Nephron progenitor cell (in vitro differentiated cells): ENCODE results near the gene FUT8.

Source experiments
- DNase-seq: peaks from one replicate; pipeline ENCODE4 v3.0.0; 2021
- H3K27ac Mint-ChIP-seq: 2 replicates; pipeline ENCODE4 v1.8.0; 2021; ENCODE audit warnings: mild to moderate bottlenecking, moderate library complexity, mixed read lengths
- H3K27me3 Mint-ChIP-seq: 2 replicates; pipeline ENCODE4 v1.8.0; 2021; ENCODE audit warnings: mild to moderate bottlenecking, low read depth, mixed read lengths; ENCODE audit not compliant: poor library complexity
- H3K36me3 Mint-ChIP-seq: 2 replicates; pipeline ENCODE4 v1.8.0; 2021; ENCODE audit warnings: low read depth, mixed read lengths
- H3K4me1 Mint-ChIP-seq: 2 replicates; pipeline ENCODE4 v1.8.0; 2021; ENCODE audit warnings: mixed read lengths
- H3K4me3 Mint-ChIP-seq: 2 replicates; pipeline ENCODE4 v1.8.0; 2021; ENCODE audit warnings: mild to moderate bottlenecking, moderate library complexity, mixed read lengths
- H3K9me3 Mint-ChIP-seq: 2 replicates; pipeline ENCODE4 v1.8.0; 2021; ENCODE audit warnings: mild to moderate bottlenecking, moderate library complexity, mixed read lengths
- TF ChIP-seq, protein P1 (sequence below): fragments of 200-600 bp; sonication (generic); IDR thresholded peaks from 2 replicates; pipeline ENCODE4 v1.5.0; 2021; ENCODE audit warnings: antibody characterized with exemption

The FUT8 gene

DNA sequence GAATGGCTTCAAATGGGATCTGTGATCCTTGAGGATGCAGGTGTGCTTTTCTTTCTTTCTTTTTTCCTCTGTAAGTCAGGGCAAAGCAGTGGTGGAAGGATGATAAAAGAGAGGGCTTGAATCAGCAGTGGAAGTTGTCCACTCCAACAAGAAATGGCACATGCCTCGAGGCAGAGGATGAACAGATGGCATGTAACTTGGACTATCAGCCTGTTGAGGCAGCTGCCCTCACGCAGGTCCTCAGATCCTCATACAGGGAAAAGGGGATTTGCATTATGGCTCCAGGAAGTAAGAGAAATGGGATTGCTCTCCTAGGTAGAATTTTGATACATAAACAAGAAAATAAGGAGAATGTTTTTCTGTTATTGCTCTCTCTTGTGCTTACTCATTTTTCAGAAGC, 368.0 kb downstream of the FUT8 start:
- H3K4me1 Mint-ChIP-seq = peaks cover 20% of the 10 kb centered on the region
- no peaks in the 10 kb centered on the region for H3K36me3 Mint-ChIP-seq
- no peaks in the 10 kb centered on the region for H3K9me3 Mint-ChIP-seq
- DNase-seq = no peak
- TF ChIP-seq, protein P1, sequence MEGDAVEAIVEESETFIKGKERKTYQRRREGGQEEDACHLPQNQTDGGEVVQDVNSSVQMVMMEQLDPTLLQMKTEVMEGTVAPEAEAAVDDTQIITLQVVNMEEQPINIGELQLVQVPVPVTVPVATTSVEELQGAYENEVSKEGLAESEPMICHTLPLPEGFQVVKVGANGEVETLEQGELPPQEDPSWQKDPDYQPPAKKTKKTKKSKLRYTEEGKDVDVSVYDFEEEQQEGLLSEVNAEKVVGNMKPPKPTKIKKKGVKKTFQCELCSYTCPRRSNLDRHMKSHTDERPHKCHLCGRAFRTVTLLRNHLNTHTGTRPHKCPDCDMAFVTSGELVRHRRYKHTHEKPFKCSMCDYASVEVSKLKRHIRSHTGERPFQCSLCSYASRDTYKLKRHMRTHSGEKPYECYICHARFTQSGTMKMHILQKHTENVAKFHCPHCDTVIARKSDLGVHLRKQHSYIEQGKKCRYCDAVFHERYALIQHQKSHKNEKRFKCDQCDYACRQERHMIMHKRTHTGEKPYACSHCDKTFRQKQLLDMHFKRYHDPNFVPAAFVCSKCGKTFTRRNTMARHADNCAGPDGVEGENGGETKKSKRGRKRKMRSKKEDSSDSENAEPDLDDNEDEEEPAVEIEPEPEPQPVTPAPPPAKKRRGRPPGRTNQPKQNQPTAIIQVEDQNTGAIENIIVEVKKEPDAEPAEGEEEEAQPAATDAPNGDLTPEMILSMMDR = no peak
- H3K4me3 Mint-ChIP-seq = no peak overlapping the region
- peaks cover 4% of the 10 kb centered on the region for H3K27me3 Mint-ChIP-seq
- no peak overlapping the region for H3K27ac Mint-ChIP-seq

DNA sequence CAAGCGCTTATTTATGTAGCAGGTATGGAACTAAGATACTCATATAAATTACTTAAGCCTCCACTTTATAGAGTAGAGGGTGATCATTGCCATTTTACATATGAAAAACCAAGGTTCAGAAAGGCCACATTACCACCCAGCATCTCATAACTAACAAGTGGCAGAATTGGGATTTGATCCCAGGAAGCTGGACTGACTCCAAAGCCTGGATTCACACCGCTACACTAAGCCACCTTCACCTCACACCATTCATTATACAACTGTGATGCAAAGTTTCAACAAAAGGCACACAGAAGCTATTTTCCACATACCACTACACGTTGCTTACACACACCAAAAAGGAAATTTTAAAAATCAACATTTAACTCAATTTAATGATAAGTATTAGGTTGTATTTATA, 370.6 kb downstream of the FUT8 start:
- H3K9me3 Mint-ChIP-seq = no peaks in the 10 kb centered on the region
- DNase-seq = no peak
- peaks cover 33% of the 10 kb centered on the region for H3K4me1 Mint-ChIP-seq
- no peak overlapping the region for H3K27ac Mint-ChIP-seq
- TF ChIP-seq, protein P1 = no peak
- H3K36me3 Mint-ChIP-seq = no peaks in the 10 kb centered on the region
- no peak overlapping the region for H3K4me3 Mint-ChIP-seq
- peaks cover 2% of the 10 kb centered on the region for H3K27me3 Mint-ChIP-seq

DNA sequence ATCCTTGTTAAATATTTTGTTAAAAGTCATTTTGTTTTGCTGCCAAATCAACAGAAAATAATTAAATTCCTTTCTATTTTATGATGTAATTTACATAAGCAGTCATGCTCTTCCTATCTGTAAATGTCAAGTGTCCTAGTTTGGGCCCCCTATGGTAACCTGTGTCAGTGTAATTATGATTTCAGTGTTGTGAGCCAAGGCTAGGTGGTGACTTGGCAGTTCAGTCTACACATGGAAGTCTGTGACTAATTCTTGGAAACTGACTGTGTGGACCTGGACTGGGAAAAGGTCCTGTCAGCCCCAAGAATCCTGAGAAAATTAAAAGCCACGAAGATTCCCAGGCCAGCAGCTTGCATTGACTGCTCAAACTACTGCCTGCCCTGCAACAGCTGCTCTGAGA, 371.0 kb downstream of the FUT8 start:
- no peak overlapping the region for H3K4me3 Mint-ChIP-seq
- TF ChIP-seq, protein P1 = no peak
- H3K4me1 Mint-ChIP-seq = peaks cover 33% of the 10 kb centered on the region
- no peaks in the 10 kb centered on the region for H3K9me3 Mint-ChIP-seq
- DNase-seq = no peak
- no peaks in the 10 kb centered on the region for H3K36me3 Mint-ChIP-seq
- no peak overlapping the region for H3K27ac Mint-ChIP-seq
- H3K27me3 Mint-ChIP-seq = peaks cover 5% of the 10 kb centered on the region

- Mint-ChIP-seq H3K36me3 (no peaks in the 10 kb centered on the region), H3K9me3 (no peaks in the 10 kb centered on the region), H3K27me3 (peaks cover 5% of the 10 kb centered on the region), H3K27ac (no peak overlapping the region), H3K4me1 (peaks cover 39% of the 10 kb centered on the region), H3K4me3 (no peak overlapping the region)
- TF ChIP-seq, protein P1 = no peak
- DNase-seq = no peak
Measured at GRCh38 chr14:65784574-65784973, 372.0 kb downstream of the FUT8 start.

GRCh38 chr14:65787461-65787860, 374.9 kb downstream of the FUT8 start:
- no peaks in the 10 kb centered on the region for H3K36me3 Mint-ChIP-seq

GRCh38 chr14:65788876-65789275, 376.3 kb downstream of the FUT8 start:
- H3K27me3 Mint-ChIP-seq = peaks cover 5% of the 10 kb centered on the region
- no peaks in the 10 kb centered on the region for H3K36me3 Mint-ChIP-seq
- DNase-seq = no peak
- H3K4me1 Mint-ChIP-seq = peaks cover 36% of the 10 kb centered on the region
- H3K27ac Mint-ChIP-seq = no peak overlapping the region
- H3K4me3 Mint-ChIP-seq = no peak overlapping the region
- no peaks in the 10 kb centered on the region for H3K9me3 Mint-ChIP-seq
- TF ChIP-seq, protein P1 = no peak

More at GRCh38 chr14:65787461-65787860, 374.9 kb downstream of the FUT8 start:
- TF ChIP-seq, protein P1 = no peak
- Mint-ChIP-seq H3K4me3 (no peak overlapping the region), H3K27me3 (peaks cover 5% of the 10 kb centered on the region), H3K27ac (no peak overlapping the region), H3K4me1 (peaks cover 39% of the 10 kb centered on the region), H3K9me3 (no peaks in the 10 kb centered on the region)
- no peak for DNase-seq
